Stomach (tissue), 9 donors: ENCODE results near the gene CLIP4. TPM values are rescaled to one million over a fixed set of nuclear protein-coding genes. Genes with fewer than 3 reads are reported as not detected.

Source experiments
- DNase-seq, 2 donors: peaks; one replicate each; pipeline versions ENCODE4 v3.0.0 to v3.0.0-alpha.2; 2013 to 2019
- H3K27ac ChIP-seq, 5 donors: fragments of 200-600 bp in 4 of 5; sonication (generic) in 4 of 5; one replicate each; pipeline ENCODE4 v1.5.1; 2013 to 2019; ENCODE audit warnings: mild to moderate bottlenecking in 1 of 5, moderate library complexity in 1 of 5
- H3K27me3 ChIP-seq, 3 donors: fragments of 200-600 bp; sonication (generic); one replicate each; pipeline ENCODE4 v1.5.1; 2017 to 2019; ENCODE audit warnings: mixed run types in 1 of 3
- H3K36me3 ChIP-seq, 4 donors: fragments of 200-600 bp; sonication (generic); 1 replicate in 3 of 4; 2 replicates in 1 of 4; pipeline ENCODE4 v1.5.1; 2016 to 2019
- H3K4me1 ChIP-seq, 4 donors: fragments of 200-600 bp; sonication (generic); one replicate each; pipeline ENCODE4 v1.5.1; 2016 to 2019
- H3K4me3 ChIP-seq, 4 donors: fragments of 200-600 bp; sonication (generic) in 3 of 4; one replicate each; pipeline ENCODE4 v1.5.1; 2016 to 2019; ENCODE audit warnings: mild to moderate bottlenecking in 1 of 4
- H3K9me3 ChIP-seq, 4 donors: fragments of 200-600 bp; sonication (generic); one replicate each; pipeline ENCODE4 v1.5.1; 2016 to 2019
- CTCF ChIP-seq, 7 experiments: fragments of 450-650 bp in 4 of 7; fragments of 200-600 bp in 3 of 7; sonication (generic) in 3 of 7; IDR thresholded peaks; one replicate each; pipeline ENCODE4 v1.5.1; 2016 to 2019; ENCODE audit warnings: antibody characterized with exemption in 7 of 7, control low read depth in 2 of 7, mild to moderate bottlenecking in 1 of 7
- EP300 ChIP-seq: sonication (generic); formaldehyde crosslinking; IDR thresholded peaks from one replicate; pipeline ENCODE4 v1.6.1; 2017; ENCODE audit warnings: antibody characterized with exemption
- POLR2A ChIP-seq, 4 donors: fragments of 450-650 bp; IDR thresholded peaks; one replicate each; pipeline ENCODE4 v1.6.1; 2016; ENCODE audit warnings: antibody characterized with exemption in 4 of 4, control low read depth in 2 of 4, mild to moderate bottlenecking in 1 of 4, moderate library complexity in 1 of 4
- POLR2AphosphoS5 ChIP-seq, 3 donors: sonication (generic); formaldehyde crosslinking; IDR thresholded peaks; one replicate each; pipeline ENCODE4 v1.6.1; 2016; ENCODE audit warnings: antibody characterized with exemption in 3 of 3
- WGBS, 5 donors: extraction: QIAGEN DNeasy Blood & Tissue Kit in 3 of 5; methylation state at CpG; one replicate each; pipeline versions ENCODE4 v1.1.5 to v1.1.7; 2013 to 2018; 5-methylcytosine and 5-hydroxymethylcytosine counted together
- intact Hi-C: fragments of 100-400 bp; cut with DNase I; formaldehyde crosslinking; loops from one replicate; pipeline ENCODE4 v1.15.1; 2023; ENCODE audit warnings: low total_unique reads
- polyA plus RNA-seq, 3 donors: library from polyadenylated mRNA; stranded (reverse); fragments of 200-250 nt; gene quantifications; one replicate each; pipeline ENCODE4 v1.2.3, GENCODE V29; 2013
- total RNA-seq, 5 donors: library from RNA; depleted of rRNA; stranded (reverse); fragments of >200 nt; gene quantifications; one replicate each; pipeline versions ENCODE4 v1.1.0 to v1.2.3, GENCODE V29; 2014 to 2016
- donor health status: healthy with polysubstance abuse.
- donor health status: Bipolar disorder and iron deficiency.
- donor health status: healthy.

CLIP4 gene
- total and polyA plus RNA-seq, 8 donors = 6.8 to 69.6 (median 15.1) TPM

DNA sequence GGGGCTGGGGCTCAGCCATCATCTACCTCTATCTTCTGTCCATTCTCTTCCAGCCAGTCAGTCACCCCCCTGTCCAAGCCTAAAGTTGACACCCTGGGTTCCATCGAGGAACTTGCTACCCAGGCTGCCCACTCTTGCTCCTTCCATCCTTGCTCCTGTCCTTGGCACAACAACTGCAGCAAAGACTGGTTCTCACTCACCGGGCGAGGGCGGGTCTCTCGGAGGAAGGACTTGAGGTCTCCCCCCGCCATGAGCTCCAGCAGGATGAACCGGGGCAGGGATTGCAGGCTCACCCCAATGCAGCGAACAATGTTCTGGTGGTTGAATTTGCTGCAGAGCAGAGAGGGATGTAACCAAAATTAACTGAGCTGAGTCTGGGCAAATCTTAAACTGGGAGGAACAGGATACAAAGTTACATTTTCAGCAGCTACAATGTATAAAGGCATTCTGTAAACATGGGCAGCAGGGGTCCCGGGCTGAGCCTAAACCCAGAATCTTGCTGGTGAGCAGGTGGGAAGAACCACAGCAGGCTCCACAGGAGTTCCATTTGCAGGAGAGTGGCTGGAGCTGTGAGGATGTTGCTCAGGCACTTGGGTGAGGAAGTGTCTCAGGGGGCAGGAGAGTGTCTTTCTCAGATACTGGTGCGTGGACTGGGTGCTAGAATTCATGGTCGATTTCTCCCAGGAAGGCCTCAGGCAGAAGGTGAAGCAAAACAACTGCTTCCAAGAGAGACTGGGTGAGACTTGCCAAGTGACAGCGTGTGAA lies 105.5 kb downstream of the CLIP4 start:
- Histone ChIP-seq H3K27ac (no peak overlapping the region), H3K27me3 (peaks cover 0 to 10% (median 0%) of the 10 kb centered on the region in 3 donors), H3K9me3 (no peaks in the 10 kb centered on the region), H3K4me1 (peaks cover 0 to 8% (median 2%) of the 10 kb centered on the region in 4 donors), H3K36me3 (no peaks in the 10 kb centered on the region), H3K4me3 (no peak overlapping the region)
- intact Hi-C loops = no loop called here
- DNase-seq = peak in 1 of 2 donors; percentile 22
- TF ChIP-seq POLR2A (IDR thresholded peaks at IDR 0.05) (no peak), CTCF (IDR thresholded peaks at IDR 0.05) (no peak), EP300 (no peak), POLR2AphosphoS5 (IDR thresholded peaks at IDR 0.05) (no peak)
- 78 to 84% (median 83%) methylated on average over 12 of the region's 12 CpGs for WGBS, 5 donors

DNA sequence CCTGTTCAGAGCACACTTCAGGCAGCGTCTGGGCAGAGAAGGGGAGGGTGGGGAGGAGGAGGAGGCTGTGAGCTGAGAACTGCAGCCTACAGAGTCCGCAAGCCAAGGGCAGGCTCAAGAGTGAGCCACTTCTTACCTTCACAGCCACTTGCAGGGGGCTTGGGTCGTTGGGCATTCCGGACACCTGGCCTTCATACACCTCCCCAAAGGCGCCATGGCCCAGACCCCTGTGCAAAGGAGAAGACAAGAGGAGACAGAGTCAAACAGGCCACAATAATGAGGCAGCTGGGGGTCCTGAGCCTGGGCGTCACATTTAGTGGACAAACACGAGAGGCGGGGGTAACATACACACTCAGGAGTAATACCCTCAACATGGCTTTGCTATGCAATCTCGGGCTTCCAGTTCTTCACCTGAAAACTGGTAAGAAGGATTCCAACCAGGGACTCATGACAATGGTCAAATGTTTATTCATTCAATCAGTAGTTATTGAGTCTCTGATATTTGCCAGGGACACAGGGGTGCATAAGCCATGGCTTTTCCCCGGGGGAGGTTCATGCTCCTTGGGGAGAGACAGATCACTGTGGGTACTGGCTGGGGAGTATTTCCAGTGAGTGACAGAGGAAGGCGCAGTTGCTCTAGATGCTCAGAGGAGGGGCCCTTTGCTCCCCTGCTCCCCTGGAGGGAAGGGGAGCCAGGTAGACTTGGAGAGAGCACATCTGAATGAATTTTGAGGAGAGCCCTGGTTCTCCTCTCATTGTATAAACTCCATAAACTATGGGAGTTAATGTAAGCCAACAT lies 107.4 kb downstream of the CLIP4 start:
- Histone ChIP-seq H3K9me3 (no peaks in the 10 kb centered on the region), H3K4me3 (no peak overlapping the region), H3K4me1 (peaks cover 0 to 8% (median 2%) of the 10 kb centered on the region in 4 donors), H3K36me3 (no peaks in the 10 kb centered on the region), H3K27me3 (peaks cover 0 to 26% (median 0%) of the 10 kb centered on the region in 3 donors), H3K27ac (no peak overlapping the region)
- no peak for TF ChIP-seq POLR2A (IDR thresholded peaks at IDR 0.05)
- no peak for TF ChIP-seq EP300
- no peak for TF ChIP-seq POLR2AphosphoS5 (IDR thresholded peaks at IDR 0.05)
- no peak for TF ChIP-seq CTCF (IDR thresholded peaks at IDR 0.05)
- WGBS, 5 donors = 75 to 87% (median 79%) methylated on average over 11 of the region's 11 CpGs
- peak in 1 of 2 donors; percentile 15 for DNase-seq
- intact Hi-C loops = no loop called here

- TF ChIP-seq CTCF (IDR thresholded peaks at IDR 0.05) (no peak), POLR2A (IDR thresholded peaks at IDR 0.05) (no peak), POLR2AphosphoS5 (IDR thresholded peaks at IDR 0.05) (no peak), EP300 (no peak)
- Histone ChIP-seq H3K36me3 (no peaks in the 10 kb centered on the region), H3K9me3 (no peaks in the 10 kb centered on the region), H3K27me3 (peaks cover 0 to 33% (median 5%) of the 10 kb centered on the region in 3 donors), H3K27ac (no peak overlapping the region), H3K4me1 (peaks cover 0 to 8% (median 2%) of the 10 kb centered on the region in 4 donors), H3K4me3 (no peak overlapping the region)
- WGBS, 5 donors = 80 to 96% (median 90%) methylated on average over 9 to 11 of the region's 11 CpGs
- intact Hi-C loops = no loop called here
- no peak for DNase-seq
These were observed 108.0 kb downstream of the CLIP4 start for GRCh38 chr2:29223257-29223656.

- Histone ChIP-seq H3K36me3 (no peaks in the 10 kb centered on the region), H3K27me3 (peaks cover 0 to 41% (median 7%) of the 10 kb centered on the region in 3 donors), H3K9me3 (no peaks in the 10 kb centered on the region), H3K27ac (no peak overlapping the region), H3K4me3 (no peak overlapping the region), H3K4me1 (peaks cover 0 to 8% (median 2%) of the 10 kb centered on the region in 4 donors)
- WGBS, 5 donors = 64 to 77% (median 69%) methylated on average over 7 of the region's 7 CpGs
- intact Hi-C loops = no loop called here
- TF ChIP-seq CTCF (IDR thresholded peaks at IDR 0.05) (no peak), EP300 (no peak), POLR2A (IDR thresholded peaks at IDR 0.05) (no peak), POLR2AphosphoS5 (IDR thresholded peaks at IDR 0.05) (no peak)
- peak in 1 of 2 donors; percentile 60 for DNase-seq
These were observed 108.9 kb downstream of the CLIP4 start for GRCh38 chr2:29223851-29224692.
